ENCODE results near the gene RBM20. TPM values are rescaled to one million over a fixed set of nuclear protein-coding genes. Genes with fewer than 3 reads are reported as not detected.

Gene RBM20
- total RNA-seq, 4 donors from 2014 or later = 0.24 to 3.5 (median 1.8) TPM

DNA sequence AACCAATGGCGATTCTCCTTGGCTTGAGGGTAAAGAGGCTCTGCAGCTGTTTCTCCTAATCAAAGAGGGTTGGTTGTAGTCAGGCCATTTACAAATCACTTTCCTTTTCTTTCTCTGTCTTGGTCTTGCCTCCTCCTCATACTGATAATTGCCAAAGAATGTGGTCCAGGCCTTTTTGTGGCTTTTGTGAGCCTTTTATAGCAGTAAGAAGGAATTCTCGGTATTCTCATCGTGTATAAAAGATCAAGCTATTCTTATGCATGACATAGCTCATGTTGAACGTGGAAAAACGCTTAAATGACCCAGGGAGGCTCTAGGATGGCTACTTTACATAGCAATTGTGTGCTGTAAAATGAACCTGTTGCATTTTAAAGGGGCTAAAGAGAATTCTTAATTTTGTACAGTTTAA is 62.6 kb downstream of the RBM20 start:
- no peak for ATAC-seq (ENCODE audit: low FRiP score)
- TF ChIP-seq, protein P1, sequence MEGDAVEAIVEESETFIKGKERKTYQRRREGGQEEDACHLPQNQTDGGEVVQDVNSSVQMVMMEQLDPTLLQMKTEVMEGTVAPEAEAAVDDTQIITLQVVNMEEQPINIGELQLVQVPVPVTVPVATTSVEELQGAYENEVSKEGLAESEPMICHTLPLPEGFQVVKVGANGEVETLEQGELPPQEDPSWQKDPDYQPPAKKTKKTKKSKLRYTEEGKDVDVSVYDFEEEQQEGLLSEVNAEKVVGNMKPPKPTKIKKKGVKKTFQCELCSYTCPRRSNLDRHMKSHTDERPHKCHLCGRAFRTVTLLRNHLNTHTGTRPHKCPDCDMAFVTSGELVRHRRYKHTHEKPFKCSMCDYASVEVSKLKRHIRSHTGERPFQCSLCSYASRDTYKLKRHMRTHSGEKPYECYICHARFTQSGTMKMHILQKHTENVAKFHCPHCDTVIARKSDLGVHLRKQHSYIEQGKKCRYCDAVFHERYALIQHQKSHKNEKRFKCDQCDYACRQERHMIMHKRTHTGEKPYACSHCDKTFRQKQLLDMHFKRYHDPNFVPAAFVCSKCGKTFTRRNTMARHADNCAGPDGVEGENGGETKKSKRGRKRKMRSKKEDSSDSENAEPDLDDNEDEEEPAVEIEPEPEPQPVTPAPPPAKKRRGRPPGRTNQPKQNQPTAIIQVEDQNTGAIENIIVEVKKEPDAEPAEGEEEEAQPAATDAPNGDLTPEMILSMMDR (IDR thresholded peaks at IDR 0.05) = no peak
- DNase-seq (ENCODE audit: low spot score) = no peak

DNA sequence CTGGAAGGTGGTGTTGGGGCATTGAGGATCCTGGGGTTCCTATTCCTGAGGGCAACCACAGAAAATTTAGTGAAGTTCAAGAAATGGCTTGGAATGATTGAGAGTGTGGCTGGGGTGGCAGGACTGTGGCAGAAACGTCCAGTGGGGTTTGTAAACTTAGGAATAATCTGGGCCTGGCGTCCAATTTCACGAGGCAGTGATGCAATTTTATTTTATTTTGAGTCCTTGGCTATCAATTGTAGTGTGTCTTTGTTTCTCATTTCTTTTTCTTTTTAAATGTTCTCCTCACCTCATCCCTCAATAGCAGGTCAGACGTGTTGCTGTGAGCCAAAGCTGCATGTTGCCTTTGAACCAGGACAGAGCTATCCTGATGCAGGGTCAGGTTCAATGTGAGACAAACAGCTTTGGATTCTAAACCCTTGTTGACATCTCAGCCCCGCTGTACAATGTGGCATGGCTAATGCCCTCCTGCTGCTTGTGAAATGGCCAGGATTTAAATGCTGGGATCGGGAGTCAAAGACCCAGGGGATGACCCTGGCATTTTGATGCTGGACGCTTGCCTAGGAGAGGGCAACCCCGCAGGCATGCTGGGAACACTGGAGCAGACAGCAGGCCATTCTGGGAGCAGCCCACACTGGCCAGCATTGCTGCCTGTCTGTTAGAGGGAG is 64.8 kb downstream of the RBM20 start:
- DNase-seq (ENCODE audit: low spot score) (no peak), ATAC-seq (ENCODE audit: low FRiP score) (no peak)
- TF ChIP-seq, protein P1 (IDR thresholded peaks at IDR 0.05) = no peak

DNA sequence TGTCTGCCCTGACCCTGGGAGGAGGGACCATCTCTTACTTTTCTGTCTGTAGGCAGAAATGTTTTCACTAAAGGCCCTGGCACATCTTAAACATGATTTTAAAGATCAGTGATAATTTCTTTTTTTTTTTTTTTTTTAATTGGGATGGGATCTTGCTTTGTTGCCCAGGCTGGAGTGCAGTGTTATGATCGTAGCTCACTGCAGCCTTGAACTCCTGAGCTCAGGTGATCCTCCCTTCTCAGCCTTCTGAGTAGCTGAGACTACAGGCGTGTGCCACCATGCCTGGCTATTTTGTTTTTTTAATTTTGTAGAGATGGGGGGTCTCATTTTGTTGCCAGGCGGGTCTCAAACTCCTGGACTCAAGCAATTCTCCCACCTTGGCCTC is 65.3 kb downstream of the RBM20 start:
- TF ChIP-seq, protein P1 (IDR thresholded peaks at IDR 0.05) = no peak
- DNase-seq (ENCODE audit: low spot score) (no peak), ATAC-seq (ENCODE audit: low FRiP score) (no peak)

DNA sequence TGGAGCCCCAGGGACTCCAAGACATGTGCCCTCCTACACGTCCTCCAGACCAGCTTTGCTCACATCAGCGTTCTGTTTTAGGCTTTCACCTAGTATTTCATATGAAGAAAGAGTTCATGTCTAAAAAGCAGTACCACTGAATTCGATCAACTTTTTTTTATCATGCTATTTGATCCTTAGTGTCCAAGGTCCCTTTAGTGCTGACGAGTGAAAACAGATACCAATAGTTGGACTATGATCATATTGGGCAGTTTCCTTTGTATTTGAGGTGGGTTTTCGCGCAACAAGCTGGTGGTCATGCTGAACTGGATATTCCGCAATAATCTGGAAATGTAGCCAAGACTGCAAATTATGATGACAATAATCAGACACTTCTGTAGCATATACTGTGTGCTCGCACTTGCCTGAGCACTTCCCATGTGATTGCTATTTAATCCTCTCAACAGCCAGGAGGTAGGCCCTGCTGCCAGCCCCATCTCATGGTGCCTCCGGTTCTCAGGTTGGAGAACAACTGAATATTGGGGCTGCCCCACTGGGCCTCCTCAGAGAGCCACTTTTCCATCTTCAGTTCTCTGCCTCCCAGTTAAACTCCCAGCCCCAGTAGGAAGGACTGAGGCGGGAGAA is 65.9 kb downstream of the RBM20 start:
- DNase-seq (ENCODE audit: low spot score) = no peak
- ATAC-seq (ENCODE audit: low FRiP score) = no peak
- TF ChIP-seq, protein P1 (IDR thresholded peaks at IDR 0.05) = no peak

DNA sequence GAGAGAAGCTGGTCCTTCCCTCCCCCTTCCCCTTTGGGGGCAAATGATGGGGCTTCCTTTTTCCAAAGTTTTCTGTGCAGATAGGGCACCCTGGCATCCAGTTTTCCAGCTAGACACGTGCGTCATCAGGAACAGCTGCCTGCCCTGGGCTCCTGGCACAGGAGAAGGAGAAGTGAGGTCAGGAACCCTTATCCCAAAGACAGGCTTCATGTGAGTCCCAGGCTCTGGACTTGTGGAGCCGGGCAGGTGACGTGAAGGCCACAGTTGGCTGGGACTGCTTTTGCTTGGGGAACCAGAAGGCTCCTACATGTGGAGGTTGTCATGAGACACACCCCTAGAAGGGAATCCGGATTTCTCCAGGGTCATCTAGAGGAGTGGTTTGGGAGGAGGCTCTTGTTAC is 66.5 kb downstream of the RBM20 start:
- DNase-seq (ENCODE audit: low spot score) = no peak
- TF ChIP-seq, protein P1 (IDR thresholded peaks at IDR 0.05) = no peak
- ATAC-seq (ENCODE audit: low FRiP score) = no peak

DNA sequence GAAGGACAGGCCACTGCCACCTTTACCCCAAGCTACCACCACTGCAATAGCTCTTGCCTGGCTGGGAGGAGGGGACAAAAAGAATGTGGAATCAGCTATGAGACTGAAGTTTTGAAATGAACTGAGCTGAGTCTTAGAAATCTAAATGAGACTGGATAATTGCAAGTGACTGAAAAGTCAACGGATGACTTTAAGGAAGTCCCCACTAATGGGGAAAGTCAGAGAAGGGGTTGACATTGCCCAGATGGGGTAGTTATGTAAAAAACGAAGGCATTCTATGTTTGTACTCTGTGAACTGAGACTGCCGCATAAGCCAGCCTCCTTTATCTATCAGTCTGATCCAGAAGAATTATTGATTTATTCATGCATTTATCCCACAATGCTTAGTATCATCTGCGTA is 67.2 kb downstream of the RBM20 start:
- no peak for ATAC-seq (ENCODE audit: low FRiP score)
- TF ChIP-seq, protein P1 (IDR thresholded peaks at IDR 0.05) = no peak

DNA sequence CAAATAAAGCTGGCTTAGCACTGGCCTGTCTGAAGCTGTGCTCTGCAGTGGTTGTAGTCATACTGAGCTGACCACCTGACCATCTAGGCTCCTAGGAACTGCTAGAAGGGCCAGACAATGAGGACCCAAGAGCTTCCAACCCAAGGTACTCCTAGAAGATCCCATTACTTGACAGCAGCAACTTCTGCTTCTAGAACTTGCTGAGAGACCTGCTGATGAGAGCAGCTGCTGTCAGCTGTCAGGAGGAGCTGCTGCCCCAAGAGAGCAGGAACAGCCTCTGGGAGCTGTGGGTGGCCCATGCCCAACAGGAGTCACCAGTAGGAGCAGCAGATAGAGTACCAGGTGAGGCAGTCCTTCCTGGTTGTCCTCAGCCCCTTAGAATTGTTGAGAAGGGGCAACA is 70.2 kb downstream of the RBM20 start:
- DNase-seq (ENCODE audit: low spot score) (no peak), ATAC-seq (ENCODE audit: low FRiP score) (no peak)
- TF ChIP-seq, protein P1 (IDR thresholded peaks at IDR 0.05) = no peak

More for the DNA sequence above, 67.2 kb downstream of the RBM20 start:
- DNase-seq (ENCODE audit: low spot score) = no peak
